ENCODE data around the gene SLC30A1.

SLC30A1 gene

DNA sequence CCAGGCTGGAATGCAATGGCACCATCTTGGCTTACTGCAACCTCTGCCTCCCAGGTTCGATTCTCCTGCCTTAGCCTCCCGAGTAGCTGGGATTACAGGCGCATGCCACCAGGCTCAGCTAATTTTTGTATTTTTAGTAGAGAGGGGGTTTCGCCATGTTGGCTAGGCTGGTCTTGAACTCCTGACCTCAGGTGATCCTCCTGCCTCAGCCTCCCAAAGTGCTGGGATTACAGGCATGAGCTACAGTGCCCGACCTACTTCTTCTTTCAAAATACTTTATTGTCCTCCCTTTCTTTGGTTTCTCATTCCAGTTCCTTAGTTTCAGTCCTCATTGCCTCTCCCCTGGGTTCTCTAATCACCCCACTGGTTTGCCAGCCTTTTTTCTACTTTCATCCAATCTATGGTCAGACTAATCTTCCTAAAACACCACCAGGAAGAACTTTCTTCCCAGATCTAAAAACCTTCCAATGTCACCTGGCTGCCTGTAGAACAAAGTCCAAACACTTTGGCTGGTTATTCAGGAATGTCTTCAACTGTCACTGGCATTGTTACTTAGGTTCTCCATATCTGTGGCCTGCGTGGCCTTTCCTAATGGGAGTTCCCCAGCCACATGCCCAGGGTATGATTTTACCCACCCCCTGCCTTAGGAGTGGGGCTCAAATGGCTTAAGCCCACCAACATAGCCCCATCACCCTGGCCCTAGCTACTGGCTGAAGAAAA lies 29.0 kb upstream of the SLC30A1 start:
- no peak for DNase-seq (ENCODE audit: low read depth in 3 of 3)

DNA sequence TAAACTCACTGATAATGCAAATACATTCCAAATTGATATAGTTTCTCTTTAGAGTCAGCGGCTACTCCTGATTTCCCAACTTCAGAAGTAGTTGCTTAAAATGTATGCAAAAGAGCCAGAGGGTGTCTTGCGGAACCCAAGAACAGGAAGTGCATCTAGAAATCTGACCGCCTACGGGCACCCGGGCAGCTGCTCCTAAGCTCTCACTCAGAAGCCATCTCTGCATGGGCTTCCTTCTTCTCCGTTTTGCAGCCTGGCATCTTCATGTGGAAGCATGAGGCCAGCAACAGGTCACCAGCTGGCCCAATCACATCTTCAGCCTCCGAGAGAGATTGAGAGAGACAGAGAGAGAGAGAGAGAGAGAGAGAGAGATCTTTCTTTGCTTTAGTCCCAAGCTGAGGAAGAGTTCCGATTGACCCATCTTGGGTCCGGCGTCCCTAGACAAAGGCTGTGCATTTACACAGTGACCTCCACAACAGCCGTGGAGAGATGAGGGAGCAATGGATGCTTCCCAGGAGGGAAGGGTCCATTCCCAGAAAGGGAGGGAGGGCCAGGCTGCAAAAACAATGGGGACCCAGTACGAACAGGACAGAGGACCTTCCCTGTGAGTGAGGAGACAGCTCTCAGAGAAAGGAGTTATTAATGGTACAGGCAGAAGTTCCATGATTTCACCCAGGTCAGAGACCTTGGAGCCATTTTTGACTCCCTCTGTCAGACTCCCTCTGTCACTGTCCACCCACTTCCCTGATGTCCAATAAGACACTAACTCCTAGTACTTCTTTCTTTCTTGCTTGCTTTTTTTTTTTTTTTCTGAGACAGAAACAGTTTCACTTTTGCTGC lies 28.2 kb upstream of the SLC30A1 start:
- no peak for DNase-seq (ENCODE audit: low read depth in 3 of 3)

DNA sequence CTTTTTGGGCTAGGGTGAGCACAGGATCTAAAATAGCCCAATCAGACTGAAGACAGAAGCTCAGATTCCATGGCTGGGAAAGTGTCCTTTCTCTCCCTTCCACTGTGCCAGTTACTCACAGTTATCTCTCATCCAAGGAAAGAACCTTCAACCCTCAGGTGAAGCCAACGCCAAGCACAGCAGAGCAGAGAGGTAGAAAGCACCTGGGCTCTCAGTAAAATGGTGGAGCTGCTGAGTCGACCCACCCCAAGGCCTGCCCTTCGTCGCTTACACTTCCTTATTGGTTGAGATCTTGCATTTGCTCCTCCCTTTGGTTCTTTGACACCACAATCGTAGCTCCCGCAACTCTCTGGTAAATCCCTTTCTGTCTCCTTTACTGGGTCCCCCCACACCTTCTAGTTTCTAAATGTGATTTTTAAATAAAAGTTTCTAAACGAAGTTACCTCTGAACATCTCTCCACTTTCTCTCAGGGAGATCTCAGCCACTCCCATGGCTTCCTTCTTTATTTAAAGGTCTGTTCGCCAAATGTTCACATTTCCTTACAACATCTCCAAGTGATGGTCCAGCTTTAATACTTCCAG lies 27.5 kb upstream of the SLC30A1 start:
- DNase-seq (ENCODE audit: low read depth in 3 of 3): no peak

DNA sequence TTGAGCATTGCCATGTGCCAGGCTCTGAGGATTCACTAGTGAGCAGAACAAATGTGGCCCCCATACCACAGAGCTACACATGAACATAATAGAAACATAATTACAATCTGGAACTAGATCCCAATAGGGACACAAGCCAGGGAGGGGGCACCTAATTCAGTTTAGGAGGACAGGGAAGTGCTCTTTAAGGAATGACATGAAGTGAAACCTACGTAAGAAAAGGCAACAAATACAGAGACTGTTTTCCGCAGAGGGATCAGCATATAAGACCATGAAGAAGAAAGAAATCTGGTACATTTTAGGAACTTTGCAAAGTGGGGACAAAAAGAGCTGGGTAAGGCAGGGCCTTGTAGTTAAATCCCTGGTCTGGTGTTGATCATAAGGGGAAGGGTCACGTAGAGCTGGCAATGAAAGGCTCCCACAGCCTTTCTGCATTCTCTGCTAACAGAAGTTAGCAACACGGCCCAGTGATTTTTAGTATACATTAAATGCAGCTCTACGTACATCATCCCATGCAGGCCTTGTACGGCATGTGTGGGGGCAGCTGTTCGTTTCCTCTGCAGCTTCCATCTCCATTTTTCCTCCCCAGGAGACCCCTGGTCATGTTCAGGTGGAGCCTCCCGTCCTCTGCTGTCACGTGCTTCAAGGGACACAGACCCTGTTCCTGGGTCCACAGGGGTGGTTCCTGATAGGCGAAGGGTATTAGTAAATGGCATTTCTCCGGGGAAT lies 26.8 kb upstream of the SLC30A1 start:
- no peak for DNase-seq (ENCODE audit: low read depth in 3 of 3)

DNA sequence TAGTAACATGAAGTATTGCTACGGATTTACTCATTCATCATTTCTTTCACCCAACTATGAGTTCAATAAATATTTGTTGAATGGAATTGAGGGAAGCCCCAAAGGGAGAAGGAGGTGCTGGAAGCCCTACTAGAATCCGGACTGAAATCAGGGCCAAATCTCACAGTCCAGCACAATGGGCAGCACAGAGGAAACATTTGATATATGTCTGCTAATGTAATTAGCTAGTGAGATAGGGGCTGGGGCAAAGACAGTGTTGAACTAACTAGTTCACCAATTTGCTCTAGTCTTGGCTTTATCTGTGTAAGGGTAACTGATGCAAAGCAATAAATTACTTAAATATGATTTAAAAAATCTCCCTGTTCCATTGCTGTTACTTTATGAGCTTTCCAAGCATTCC lies 26.1 kb upstream of the SLC30A1 start:
- DNase-seq (ENCODE audit: low read depth in 3 of 3): no peak

DNA sequence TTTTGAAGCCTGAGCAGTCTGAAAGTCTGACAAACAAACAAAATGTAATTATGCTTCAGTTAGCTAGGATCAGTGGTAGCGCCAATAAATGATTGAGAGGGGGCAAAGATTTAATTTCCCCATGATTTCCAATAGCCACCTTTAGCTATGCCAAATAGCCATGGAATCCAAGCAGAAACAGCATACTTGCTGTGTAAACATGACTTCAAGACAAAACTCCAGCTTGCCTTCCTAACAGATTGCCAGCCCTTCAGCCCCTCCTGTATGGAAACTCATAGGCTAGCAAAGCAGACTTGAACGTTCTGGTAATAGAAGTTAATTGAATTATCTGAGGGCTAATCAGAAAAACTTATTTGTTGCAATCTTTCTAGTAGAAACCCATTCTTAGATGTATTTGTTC lies 25.6 kb upstream of the SLC30A1 start:
- DNase-seq (ENCODE audit: low read depth in 3 of 3): no peak

DNA sequence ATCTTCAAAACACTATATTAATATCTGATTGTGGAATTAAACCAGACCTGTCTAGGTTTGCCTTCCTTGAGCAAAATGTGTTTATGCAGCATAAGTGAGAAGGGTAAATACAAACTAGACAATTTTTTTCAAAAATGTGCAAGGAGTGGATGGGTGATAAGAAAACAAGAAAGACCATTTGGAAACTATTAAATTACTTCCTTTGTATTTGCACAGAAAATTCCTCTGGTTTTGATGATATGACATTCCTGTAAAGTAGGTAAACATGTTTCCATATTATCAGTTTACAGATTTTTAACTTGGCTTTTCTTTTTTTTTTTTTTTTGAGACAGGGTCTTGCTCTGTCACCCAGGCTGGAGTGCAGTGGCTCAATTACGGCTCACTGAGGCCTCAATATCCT lies 24.8 kb upstream of the SLC30A1 start:
- no peak for DNase-seq (ENCODE audit: low read depth in 3 of 3)

DNA sequence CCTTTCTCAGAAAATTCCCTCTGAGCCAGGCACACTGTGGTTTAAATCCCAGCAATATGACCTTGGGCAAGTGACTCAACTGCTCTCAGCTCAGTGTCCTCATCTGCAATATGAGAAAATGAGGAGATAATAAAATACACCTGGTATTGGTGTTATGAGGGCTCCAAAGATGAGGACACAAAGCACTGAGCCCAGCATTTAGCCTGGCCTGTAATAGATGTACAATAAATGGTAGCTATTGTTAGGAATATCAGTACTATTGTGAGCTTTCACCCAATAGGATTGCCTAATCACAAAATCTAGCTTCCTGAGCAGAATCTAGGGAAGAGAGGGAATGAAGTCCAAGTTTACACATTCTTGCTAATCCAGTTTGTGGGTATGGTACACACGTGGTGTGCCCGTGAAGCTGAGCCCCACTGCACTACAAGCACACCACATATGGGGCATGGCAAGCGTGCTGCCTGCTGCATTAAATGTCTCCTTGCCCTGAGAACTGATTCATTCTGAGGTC lies 24.3 kb upstream of the SLC30A1 start:
- DNase-seq (ENCODE audit: low read depth in 3 of 3): no peak

DNA sequence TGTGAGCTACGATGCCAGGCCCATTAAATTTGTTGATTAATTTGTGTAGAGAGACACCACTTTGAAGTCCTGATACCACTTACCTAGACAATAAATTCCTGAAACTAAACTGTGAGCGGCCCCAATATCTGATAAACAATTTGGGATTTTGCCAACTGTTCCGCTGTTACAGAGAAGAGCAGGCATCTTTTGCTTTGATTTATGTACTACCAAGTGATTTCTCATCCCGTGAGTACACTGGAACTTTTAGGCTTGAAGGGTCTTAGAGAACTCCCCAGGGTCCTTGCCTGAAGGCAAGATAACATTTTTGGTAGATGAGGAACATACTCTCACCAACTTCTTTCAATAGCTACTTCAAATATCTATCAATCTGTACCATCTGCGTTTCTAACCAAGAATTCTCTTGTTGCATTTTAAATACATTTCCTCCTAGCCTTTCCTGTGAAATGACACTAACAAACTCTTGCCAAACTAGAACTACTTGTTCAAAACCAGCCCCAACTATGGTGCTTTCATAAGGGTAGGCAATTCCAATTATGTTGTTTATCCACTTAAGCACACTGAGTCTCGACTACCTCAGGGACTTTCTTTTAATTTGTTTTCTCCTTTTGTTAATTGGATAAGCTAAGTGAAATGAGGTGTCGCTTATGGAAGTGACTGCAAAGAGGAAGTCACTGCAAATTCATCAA lies 23.2 kb upstream of the SLC30A1 start:
- DNase-seq (ENCODE audit: low read depth in 3 of 3): no peak

DNA sequence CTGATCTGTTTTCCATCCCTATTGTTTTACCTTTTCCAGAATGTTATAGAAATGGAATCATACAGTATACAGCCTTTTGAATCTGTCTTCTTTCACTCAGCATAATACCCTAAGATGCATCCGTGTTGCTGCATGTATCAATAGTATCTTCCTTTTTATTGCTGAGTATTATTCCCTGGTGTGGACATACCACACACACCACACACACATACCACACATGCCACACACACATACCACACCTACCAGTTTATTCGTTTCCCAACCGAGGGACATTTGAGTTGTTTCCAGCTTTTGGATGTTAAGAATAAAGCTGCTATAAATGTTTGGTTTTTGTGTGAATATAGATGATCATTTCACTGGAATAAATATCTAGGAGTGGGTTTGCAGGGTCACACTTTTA lies 22.2 kb upstream of the SLC30A1 start:
- DNase-seq (ENCODE audit: low read depth in 3 of 3): no peak

DNA sequence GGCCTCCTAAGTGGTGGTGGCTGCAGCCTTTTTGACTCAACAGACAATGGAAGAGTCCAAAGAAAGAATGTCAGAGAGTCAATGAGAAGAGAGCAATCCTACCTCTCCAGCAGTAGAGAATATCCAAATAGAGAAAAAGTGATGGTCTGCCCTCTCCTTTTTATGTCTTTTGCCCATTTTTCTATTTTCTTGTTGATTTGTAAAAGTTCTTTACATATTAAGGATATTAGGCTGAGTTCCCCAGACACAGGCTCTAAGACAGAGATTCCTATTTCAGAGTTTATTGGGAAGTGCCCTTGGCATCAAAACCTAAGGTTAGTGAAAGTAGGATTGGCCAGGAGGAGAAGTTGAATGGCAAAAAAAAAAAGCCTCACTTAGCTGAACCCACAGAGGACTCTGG lies 20.3 kb upstream of the SLC30A1 start:
- DNase-seq (ENCODE audit: low read depth in 3 of 3): no peak

DNA sequence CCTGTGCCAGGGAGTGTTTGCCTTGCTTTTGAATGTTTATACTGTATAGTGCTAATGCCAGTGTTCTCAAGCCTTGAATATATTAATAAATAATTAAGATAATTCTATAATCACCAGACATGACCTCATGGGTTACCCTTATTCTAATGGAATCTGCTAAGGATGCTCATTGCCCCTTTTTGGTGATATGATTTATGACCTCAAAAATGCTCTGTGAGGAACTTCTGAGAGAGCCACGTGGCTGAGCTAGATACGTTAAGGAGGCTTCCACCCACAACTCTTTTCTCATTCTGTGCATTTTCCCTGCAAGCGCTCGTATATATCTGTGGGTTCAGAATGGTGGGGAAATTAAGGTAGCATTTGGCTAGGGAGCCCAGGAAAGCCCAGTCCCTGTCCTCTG lies 19.6 kb upstream of the SLC30A1 start:
- DNase-seq (ENCODE audit: low read depth in 3 of 3): no peak

DNA sequence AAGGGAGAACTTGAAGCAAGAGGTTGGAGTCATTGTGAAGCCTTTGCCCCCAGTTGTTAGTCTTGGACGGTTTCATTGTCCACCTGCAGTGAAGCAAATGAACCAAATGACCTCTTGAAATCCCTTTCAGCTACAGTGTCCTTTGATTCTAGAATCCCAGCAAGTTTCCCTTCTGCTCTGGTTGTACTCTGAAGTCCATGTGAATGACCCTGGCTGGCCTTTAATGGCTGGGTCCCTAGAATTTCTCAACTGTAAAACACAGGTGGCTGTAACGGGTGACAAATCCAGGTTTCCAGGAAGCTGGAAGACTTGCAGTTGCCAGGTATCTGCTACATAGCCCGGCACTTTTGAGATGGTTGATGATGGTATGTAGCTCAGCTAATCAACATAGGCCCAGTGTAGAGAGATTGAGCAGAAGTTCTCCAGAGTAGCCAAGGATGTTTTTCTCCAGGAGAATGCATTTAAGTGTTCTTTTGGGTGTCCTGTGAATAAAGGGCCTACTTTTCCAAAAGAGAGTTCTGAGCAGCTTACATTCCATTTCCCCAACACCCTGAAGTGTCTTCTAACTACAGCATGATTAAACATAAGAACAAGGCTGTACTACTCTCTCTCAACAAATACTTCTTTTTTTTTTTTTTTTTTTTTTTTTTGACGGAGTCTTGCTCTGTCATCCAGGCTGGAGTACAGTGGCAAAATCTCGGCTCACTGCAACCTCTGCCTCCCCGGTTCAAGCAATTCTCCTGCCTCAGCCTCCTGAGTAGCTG lies 17.6 kb upstream of the SLC30A1 start:
- DNase-seq (ENCODE audit: low read depth in 3 of 3): no peak

DNA sequence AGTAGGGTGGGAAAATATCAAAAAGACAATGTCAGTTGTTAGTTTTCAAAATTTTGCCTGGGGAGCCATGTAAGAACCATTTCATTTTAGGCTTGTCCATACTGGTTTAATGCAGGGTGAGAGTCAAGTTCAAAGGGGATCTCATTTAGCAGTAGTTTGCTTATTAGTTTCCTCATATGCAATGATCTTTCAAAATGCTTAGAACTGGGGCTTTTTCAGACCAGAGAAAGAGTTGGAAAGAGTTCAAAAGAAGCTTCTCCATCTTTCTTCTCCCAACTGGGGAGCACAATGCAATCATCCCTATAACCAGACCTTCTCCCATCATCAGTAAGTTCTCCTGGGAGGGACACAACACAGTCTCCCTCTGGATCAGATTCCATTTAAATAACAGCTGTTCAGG lies 16.5 kb upstream of the SLC30A1 start:
- DNase-seq (ENCODE audit: low read depth in 3 of 3): no peak

DNA sequence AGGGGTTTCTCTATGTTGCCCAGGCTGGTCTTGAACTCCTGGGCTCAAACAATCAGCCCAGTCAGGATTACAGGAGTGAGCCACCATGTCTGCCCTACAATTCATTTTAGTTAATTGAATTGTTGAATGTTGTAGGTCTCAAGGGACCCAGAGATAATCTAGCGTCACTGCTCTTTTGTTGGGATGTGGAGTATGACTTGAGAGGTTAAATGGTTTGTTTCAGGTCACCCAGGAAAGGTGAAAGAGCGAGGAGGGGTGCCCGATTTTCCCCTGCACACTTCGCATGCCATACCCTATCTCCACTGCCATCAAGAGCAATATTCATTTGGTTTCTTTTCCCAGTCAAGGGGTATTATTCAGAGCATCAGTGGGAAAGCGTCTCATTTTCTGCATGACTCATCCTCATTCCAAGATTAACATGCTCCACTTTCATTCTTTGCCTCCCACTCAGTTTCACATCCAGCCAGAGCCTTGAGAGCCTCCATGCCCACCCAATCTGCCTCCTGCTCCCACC lies 13.1 kb upstream of the SLC30A1 start:
- DNase-seq (ENCODE audit: low read depth in 3 of 3): no peak

DNA sequence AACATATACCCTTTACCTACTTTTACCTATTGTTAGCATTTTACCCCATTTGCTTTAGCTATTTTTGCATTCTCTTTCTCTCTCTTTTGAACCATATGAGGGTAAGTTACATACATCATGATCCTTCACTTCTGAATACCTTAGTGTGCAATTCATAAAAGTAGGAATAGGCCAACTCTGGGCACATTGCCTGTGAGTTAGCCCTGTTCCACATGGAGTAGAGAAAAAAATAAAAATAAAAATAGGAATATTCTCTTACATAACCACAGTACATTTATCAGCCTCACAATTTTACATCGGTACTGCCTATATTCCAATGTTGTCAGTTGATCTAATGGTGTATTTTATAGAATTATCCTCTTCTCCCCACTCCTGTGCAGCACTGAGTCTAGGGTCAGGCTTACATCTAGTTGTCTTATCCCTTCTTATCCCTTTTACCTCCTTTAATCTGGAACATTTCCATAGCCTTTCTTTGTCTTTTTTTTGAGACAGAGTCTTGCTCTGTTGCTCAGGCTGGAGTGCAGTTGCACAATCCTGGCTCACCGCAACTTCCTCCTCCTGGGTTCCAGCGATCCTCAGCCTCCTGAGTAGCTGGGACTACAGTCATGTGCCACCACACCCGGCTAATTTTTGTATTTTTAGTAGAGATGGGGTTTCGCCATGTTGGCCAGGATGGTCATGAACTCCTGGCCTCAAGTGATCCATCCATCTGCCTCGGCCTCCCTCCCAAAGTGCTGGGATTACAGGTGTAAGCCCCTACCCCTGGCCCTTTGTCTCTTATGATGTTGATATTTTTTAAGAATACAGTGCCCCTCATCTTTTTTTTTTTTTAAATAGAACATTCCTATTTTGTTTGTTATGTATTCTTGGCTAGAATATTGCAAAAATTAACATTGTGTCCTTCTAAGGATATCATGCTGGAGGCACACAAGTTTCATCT lies 11.1 kb upstream of the SLC30A1 start:
- no peak for DNase-seq (ENCODE audit: low read depth in 3 of 3)

DNA sequence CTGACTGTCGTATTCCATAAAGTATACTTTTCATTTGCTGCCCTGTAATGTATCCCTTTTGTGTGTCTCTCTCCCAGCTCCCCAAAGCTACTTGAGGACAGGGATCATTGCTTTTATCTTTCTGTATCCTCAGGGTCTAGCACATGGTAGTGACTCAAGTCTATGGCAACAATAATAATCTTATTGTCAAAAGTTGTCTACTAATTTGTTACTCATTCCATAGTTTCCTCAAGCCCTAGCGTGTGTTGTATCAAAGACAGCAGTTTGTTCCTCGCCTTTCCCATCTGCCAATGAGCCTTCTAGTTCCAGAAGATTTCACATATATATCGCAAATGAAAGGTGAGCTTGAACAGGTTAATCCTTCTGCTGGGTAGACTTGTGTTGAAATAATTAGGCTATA lies 9.8 kb upstream of the SLC30A1 start:
- DNase-seq (ENCODE audit: low read depth in 3 of 3): no peak

DNA sequence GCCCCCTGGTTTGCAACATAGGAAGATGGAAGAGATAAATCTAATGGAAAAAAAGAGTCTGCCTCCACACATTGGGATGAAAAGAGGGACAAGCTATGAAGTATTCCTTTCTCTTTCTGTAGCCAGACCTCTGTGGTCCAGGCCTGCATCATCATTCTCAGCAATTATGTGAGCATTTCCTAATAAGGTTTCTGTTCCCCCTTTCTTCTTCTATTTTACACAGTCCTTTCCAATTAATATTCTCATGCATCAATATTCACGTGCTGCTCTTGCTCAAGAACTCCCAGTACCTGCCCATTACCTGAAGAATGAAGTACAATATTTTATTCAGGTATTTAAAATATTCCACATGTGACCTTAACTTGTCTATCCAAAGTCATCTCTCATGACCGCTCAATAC lies 8.2 kb upstream of the SLC30A1 start:
- DNase-seq (ENCODE audit: low read depth in 3 of 3): no peak

DNA sequence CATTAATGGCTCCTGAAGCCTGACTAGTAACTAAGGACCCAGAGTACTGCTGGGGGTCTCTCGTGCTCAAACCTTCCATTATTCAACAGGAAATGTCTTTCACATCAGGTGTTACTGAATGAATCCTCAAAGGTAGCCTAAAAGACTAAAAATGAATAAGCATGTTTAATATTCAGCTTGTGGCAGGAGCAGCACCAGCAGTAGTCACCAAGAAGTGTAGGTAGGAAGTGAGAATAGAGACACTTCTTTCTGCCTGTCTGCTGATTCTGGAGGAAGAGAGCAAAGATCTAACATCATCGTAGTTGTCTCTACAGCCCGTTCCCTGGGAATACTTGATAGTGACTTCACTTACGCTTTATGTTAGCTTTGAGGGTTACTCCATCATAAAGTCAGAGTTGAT lies 7.6 kb upstream of the SLC30A1 start:
- no peak for DNase-seq (ENCODE audit: low read depth in 3 of 3)
